Measurements from ENCODE around the gene KRTAP5-6.
"Not testable (repeated sequence)": the region's sequence is repeated elsewhere in the genome, so short reads cannot be mapped to it uniquely, and the experiment has no call there.

Gene KRTAP5-6

DNA sequence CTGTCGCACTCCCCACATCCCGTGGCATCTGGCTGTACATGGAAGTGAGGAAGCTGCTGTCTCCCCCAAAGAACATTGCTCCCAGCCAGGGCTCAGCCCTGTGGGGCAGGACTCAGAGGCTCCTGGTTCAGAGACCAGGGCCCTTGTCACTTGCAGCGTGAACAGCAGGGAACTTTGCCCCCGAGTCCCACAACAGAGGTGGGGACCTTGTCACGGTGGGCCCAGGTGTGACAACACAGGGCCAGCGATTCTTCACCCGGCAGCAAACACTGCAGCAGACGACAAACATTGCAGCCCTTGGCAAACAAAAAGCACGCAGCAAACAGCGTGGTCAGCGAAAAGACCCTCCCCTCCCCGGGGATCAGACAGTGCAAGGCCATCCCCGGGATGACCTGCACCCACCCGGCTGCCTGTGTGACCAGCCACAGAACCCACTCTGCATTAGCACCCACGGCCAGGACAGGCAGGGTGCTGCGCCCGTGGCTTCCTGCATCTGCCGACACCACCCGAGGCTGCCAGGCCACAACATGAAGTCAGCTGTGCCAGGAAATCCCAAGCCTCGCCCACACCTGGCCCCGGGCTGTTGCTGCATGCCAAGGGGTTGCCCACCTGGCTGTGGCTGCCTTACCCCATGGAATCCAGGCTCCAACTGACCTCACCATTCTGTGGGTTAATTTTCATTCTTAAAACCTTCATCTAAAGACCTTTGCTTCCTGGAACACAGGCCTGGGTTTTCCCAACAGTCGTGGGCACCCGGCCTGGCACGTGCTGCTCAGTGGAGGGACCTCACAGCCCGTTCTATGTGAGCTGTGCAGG, 35.3 kb upstream of the KRTAP5-6 start:
- not testable (repeated sequence) for DNase-seq

DNA sequence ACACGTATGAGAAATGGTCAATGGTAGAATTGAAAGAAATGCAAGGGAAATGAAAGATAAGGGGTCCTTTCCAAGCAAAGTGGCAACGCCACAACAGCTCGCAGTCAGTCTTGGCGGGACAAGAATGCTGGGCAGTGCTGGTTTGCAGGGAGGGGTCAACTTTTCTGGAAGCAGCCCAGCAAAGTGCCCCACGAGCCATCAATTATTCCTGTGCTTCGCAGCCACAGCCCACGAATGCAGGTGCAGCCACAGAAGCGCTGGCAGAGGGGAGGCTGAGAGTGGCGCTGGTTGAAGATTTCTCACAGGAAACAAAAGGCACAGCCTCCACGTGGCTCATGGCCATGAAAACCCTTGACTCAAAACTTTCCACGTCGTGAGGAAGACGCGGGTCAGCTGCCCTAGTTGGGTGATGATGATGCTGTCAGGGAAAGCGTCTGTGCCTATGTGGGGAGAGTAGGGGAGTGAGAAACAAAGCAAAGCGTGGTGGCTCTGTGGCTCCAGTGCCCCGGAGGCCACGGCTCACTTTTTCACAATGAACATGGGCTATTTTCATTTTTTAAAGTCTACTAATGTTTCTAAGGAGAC, 34.2 kb upstream of the KRTAP5-6 start:
- DNase-seq: not testable (repeated sequence)

DNA sequence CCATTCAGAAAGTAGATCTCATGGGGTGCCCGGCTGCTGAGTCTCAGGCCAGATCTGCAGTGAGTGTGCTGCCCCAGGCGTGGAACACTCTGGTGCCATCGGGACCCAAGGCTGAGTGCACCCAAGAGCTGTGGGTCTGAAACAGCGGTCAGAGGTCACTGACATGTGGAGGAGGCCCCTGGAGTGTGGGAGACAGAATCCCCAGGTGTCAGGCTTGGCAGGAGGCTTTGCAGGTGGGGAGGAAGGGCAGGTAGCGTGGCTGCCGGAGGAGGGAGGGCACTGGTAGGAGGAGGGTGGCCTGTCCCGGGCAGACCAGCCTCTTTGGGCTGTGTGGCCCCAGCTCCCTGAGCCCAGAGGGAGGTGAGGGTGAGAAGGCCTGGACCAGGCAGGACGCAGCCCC, 31.7 kb upstream of the KRTAP5-6 start:
- DNase-seq: no peak

DNA sequence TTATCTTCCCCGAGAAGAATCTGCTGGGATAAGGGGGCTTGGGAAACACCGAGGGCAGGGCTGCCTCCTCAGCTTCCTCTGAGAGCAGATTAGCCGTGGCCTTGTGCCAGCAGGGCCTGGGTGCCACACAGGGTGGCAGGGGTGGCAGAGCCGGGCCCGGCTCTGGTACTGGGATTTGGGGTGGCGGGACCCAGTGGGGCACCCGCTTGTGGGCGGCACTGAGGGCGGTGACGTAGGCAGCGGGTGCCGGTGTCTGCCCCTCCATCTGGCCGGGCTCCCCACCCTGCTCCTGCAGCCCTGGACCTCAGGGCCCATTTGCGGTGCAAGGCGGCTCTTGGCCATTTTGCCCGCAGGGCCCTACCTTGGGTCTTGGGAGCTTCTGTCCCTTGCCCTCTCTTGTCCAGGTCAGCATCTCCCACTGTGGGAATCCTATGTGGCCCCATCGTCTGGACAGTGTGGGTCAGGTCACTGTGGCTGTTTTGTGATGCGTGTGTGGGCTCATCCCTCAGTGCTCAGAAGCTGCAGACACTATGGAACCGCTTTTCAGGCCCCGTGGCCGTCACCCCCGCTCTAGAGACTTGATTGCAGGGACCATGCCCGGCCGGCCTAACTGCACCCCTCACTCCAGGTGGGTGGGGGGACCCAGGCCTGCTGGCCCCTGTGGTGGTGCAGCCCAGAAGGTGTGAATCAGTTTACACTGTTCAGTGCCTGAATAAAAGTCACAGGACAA, 29.7 kb upstream of the KRTAP5-6 start:
- no peak for DNase-seq

DNA sequence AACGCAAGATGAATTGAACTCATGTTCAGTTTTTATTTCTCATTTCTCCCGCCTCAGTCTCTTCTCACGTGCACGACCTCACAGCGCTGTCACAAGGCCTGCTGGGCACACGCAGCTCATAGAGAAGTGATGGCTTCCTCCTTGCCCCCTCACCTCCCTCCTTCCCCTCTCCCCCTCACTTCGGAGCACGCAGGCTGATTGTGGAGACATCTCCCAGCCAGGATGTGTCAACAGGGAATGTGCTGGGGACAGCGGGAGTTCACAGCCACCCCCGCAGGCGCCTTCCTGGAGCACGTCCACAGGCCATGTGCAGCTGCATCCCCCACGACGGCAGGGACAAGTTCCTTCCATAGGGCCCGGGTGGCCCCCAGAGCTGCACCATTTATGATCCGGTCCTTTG, 29.1 kb upstream of the KRTAP5-6 start:
- DNase-seq: no peak

DNA sequence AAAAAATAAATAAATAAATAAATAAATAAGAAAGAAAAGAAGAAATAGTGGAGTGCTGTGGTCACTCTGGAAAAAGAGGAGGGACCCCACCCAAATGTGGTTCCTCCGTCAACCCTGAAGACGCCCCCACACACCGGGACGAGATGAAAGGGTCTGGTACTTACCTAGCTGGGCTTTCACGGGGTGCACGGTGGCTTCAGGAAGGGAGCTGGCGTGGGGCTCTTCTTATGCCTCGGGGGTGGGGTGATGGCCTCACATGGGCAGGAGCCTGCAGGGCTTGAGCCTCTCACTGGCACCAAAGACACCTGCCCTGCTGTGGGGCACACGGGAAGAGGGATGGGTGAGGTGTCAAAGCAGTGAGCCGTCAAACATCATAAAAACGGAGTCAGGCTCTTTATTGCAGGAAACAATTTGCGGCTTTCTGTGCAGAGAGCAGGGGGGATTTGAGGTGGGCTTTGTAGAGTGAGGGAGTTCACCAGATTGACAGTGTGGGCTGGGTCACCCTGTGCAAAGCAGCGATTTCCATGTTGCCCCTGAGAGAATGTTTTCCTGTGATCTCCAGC, 28.0 kb upstream of the KRTAP5-6 start:
- no peak for DNase-seq

DNA sequence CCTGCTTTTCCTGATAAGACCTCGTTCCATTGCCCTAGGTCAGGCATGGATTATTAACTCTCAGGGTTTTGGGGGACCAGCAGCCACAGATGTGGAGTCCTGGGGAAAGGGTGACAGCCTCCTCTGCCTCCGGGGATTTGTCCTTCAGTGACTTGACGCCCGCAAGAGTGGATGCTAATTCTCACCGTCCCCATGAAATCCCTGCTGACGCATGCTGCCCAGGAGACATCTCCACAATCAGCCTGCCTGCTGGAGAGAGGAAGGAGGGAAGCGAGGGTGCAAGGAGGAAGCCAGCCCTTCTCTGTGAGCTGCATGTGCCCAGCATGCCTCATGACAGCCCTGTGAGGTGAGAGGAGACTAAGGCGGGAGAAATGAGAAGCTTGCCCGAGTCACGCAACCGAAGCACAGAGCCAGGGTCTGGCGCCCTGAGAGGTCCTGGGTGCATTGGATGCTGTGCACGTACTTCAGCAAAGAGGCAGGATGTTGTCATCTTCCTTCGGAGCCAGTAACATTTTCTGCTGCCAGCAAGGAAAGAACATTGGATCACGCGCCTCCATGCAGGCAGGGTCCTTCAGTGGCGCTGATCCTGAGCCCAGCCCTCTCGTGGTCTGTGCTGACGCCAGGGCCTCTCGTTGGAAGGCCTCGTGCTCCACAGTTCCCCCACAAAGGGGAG, 27.3 kb upstream of the KRTAP5-6 start:
- DNase-seq: no peak

DNA sequence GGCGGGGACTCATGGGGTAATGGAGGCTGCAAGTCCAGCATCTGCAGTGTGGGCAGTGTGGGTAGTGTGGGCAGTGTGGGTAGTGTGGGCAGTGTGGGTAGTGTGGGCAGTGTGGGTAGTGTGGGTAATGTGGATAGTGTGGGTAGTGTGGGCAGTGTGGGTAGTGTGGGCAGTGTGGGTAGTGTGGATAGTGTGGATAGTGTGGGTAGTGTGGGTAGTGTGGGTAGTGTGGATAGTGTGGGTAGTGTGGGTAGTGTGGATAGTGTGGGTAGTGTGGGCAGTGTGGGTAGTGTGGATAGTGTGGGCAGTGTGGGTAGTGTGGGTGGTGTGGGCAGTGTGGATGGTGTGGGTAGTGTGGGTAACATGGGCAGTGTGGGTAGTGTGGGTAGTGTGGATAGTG, 26.5 kb upstream of the KRTAP5-6 start:
- DNase-seq: not testable (repeated sequence)

DNA sequence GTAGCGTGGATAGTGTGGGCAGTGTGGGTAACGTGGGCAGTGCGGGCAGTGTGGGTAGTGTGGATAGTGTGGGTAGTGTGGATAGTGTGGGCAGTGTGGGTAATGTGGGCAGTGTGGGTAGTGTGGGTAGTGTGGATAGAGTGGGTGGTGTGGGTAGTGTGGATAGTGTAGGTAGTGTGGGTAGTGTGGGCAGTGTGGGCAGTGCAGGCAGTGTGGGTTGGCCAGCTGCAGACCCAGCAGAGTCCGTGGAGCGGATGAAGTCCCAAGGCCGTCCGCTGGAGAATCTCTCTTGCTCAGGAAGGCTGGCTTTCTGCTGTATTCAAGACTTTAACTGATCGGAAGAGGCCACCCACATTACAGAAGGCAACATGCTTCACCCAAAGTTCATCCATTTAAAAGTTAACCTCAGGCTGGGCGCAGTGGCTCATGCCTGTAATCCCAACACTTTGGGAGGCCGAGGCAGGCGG, 26.1 kb upstream of the KRTAP5-6 start:
- DNase-seq: no peak

DNA sequence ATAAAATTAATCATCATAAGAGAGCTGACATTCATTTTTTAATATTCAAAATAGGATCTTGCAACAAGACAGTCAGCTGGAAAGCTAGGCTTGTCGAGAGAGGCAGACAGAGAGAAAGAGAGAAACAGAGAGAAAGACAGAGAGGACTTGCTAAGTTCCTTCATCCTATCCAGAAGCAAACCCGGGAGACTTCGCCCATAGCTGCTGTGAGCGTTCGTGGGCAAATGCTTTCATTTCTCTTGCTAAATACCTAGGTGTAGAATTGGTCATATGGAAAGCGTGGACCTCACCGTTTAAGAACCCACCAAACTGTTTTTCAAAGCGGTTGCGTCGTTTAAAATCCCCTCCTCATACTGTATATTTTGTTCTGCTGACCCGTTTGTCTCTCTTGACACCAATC, 25.3 kb upstream of the KRTAP5-6 start:
- no peak for DNase-seq

DNA sequence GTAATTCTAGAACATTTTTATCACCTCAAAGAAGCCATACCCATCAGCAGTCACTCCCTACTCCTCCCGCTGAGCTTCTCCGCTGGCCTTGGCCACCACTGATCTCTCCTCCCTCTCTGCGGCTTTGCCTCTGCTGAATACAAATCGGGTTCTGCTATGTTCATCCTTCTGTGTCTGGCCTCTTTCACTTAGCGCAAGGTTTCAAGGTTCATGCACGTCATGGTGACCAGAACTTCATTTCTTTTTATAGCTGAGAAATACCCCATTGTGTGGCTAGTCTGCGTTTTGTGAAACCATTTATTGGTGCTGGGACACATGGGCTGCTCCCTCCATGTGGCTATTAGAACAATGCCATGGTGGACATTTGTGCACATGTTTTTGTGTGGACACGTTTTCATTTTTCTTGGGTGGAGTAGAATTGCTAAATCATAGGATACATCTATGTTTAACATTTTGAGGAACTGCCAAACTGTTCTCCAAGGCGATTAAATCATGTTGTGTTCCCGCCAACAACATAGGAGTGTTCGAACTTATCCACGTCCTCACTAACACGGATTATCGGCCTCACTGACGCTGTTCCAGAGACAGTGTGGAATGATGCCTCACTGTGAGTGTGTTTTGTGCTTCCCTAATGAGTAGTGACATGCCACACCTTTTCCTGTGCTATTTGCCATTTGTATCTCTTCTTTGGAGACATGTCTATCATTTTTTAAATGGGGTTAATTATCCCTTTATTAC, 24.2 kb upstream of the KRTAP5-6 start:
- DNase-seq: no peak

DNA sequence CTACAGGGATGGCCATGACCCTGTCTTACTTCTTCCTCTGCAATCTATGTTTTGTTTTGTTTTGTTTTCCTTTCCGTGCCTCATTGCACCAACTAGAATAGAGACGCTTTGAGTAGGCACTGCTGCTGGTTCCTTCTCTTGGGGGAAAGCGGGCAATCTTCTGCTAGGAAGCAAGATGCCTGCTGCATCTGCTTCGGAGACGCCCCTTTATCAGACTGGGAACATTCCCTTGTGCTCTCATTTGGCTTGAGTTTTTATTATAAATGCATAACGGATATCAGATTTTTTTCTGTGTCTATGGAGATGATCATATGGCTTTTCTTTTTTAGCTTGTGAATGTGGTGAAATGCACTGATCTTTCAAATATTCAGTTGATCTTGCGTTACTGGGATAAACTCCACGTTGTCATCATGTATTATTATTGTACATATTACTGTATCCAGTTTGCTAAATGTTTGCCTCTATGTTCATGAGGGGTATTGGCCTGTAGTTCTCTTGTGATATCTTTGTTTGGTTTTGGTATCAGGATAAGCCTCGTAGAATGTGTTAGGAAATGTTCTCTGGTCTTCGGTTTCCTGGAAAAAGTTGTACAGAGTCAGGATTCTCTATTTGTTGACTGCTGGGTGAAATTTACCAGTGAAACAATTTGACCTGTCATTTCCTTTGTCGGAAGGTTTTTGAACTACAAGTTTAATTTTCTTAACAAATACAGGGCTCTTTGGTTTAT, 23.4 kb upstream of the KRTAP5-6 start:
- no peak for DNase-seq

DNA sequence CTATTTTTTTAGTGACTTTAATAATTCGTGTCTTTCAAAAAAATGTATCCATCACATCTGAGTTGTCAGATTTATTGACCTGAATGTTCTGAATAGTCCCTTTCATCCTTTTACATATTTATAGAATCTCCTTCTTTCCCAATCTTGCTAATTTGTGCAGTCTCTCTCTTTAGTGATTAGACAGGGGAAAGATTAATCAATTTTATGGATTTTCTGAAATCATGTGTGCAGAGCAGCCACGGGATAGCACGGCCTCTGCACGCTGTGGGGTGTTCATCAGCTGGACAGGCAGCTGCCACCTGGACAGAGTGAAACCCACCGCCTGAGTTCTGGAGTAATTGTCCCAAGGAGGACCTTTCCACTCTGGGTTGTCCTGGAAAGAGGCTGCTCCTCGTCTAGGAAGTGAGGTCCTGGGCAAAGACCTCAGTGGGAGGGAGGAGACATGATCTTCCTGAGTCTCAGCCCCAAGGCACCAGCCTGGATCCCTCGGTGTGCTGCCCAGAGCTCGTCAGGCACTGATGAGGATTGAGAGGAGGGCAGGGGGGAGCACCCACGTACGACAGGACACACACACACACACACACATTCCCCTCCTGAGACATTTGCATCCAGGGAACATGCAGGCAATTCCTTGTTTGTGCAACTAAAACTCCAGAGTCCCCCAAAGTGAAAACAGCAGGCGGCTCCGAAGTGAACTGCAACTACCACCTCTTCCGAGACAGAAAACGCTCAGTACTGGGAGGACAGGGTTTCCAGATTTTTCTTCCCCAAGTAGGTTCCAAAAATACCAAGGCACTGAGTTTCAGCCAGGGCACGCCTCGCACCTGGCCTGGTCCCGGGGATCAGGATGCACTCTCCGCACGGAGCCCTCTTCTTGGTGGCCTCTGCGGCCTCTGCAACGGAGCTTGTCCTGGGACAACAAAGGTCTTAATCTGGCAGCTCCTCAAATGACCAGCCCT, 22.5 kb upstream of the KRTAP5-6 start:
- DNase-seq: no peak

DNA sequence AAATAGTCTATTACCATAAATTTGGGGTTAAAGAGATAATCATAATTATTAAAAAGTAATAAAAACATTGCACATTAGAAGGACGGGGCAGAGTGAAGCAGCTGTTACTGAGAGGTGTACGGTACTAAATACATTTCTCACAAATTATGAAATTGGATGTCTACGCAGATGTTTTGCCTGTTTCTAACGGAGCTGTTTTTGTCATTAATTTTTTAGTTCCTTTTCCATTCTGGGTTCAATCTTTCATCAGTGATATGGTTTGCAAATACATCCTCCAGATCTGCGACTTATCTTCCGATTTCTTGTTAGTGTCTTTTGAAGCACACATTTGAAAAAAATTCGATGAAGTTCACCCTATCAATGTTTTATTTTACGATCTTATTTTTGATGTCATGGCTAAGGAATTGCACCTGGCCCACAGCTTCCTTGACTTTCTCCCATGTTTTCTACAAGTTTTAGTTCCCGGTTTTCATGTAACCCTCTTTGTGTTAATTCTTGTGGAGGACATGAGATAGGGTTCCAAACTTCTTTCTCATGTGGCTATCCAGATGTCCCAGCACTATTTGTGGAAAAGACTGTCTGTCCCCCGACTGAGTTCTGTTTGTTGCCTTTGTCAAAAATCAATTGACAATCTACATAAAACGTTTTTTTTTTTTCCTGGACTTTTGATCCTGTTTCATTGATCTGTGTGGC, 21.3 kb upstream of the KRTAP5-6 start:
- DNase-seq: no peak

DNA sequence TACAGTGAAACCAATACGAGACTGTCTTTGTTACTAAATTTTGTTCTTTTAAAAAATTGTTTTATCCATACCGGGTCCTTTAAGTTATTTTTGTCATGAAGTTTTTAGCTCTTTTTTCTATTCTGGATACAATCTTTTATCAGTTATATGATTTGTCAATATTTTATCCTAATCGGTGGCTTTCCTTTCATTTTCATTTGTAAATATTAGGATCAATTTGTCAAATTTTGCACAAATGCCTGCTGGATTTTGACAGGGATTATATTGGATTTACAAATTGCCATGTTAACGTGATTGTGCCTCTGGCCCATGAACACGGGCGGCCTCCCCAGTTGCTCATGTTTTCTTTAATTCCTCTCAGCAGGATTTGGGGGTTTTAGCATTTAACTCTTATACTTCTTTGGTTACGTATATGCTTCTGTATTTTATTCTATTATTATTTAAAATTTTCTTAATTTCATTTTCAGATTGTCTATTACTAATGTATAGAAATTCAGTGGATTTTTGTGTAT, 20.7 kb upstream of the KRTAP5-6 start:
- no peak for DNase-seq

DNA sequence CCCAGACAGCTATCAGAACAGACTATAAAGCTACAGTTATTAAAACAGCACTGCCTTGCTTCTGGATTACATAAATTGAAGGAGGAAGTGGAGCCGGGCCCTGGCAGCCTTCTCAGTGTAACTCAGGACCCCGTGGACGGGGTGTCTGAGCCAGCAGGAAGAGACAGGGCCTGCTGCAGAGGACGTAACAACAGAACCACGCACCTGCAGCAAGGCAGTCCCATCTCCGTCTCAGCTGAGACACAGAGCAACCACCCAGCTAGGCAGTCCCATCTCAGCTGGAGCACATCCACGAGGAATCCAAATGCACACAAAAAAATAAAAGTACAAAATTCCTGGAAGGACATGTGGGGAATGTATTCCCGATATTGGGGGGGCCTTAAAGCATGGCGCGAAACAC, 17.1 kb upstream of the KRTAP5-6 start:
- no peak for DNase-seq

DNA sequence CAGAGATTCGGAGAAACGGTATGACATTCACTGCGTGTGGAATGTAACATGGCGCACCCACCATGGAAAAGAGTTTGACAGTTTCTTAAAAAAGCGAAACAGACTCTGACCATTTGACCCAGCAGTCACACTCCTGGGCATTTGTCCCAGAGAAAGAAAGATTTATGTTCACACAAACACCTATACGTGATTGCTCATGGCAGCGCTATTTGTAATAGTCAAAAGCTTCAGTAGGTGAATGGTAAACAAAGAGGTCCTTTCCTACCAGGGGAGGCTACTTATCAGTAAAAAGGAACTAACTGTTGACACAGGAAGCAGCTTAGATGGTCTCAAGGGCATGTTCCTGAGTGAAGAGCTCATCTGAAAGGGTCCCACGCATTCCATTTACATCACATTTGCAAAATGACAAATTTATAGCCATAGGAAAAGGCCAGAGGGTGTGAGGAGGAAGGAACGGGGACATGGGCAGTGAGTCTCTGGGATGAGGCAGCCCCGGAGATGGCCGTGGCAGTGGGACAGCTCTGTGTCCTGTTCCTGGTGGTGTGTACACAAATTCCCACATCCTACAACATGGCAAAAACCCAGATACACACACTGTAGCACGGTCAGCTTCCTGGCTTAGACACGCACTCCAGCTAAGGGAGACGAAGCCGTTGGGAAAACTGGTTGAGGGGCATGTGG, 14.6 kb upstream of the KRTAP5-6 start:
- DNase-seq: no peak

DNA sequence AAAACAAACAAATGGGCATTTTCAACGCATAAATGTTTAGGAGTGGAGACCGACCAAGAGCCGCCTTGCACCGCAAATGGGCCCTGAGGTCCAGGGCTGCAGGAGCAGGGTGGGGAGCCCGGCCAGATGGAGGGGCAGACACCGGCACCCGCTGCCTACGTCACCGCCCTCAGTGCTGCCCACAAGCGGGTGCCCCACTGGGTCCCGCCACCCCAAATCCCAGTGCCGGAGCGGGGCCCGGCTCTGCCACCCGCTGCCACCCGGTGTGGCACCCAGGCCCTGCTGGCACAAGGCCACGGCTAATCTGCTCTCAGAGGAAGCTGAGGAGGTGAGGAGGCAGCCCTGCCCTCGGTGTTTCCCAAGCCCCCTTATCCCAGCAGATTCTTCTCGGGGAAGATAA, 13.8 kb upstream of the KRTAP5-6 start:
- DNase-seq: not testable (repeated sequence)

Data from activated CD4-positive, alpha-beta T cell treated with anti-CD3 and anti-CD28 coated beads, Interleukin-2, Interleukin-6, amounts not matched to agents 100 ng/mL and 50 ng/mL, durations not matched to agents 16 hours and 8 hours (primary cell).